ENCODE results near the gene WWC1.

WWC1 gene

DNA sequence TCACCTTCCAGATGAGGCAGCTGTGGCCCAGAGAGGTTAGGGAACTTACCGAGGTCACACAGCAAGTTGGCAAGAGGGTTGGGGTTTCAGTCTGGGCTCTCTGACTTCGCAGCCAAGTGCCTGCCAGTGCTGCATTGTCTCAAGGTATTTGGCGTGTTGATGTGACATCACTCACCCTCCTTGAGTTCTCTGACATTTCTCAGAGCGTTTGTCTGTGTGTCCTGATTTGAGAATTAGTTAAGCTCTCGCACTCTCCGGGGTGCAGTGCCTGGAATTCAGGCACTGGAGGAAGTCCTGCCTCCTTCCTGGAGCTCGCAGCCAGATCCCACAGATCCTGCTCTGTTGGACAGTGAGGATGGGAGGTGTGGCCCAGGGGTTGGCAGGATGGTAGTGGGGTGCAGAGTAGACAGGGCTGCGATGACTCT is 25.7 kb downstream of the WWC1 start:
- DNase-seq (ENCODE audit: extremely low read depth, low read depth) = no peak
- TF ChIP-seq, protein P1, sequence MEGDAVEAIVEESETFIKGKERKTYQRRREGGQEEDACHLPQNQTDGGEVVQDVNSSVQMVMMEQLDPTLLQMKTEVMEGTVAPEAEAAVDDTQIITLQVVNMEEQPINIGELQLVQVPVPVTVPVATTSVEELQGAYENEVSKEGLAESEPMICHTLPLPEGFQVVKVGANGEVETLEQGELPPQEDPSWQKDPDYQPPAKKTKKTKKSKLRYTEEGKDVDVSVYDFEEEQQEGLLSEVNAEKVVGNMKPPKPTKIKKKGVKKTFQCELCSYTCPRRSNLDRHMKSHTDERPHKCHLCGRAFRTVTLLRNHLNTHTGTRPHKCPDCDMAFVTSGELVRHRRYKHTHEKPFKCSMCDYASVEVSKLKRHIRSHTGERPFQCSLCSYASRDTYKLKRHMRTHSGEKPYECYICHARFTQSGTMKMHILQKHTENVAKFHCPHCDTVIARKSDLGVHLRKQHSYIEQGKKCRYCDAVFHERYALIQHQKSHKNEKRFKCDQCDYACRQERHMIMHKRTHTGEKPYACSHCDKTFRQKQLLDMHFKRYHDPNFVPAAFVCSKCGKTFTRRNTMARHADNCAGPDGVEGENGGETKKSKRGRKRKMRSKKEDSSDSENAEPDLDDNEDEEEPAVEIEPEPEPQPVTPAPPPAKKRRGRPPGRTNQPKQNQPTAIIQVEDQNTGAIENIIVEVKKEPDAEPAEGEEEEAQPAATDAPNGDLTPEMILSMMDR (IDR thresholded peaks at IDR 0.05; ENCODE audit: low read depth, low read length) = no peak

DNA sequence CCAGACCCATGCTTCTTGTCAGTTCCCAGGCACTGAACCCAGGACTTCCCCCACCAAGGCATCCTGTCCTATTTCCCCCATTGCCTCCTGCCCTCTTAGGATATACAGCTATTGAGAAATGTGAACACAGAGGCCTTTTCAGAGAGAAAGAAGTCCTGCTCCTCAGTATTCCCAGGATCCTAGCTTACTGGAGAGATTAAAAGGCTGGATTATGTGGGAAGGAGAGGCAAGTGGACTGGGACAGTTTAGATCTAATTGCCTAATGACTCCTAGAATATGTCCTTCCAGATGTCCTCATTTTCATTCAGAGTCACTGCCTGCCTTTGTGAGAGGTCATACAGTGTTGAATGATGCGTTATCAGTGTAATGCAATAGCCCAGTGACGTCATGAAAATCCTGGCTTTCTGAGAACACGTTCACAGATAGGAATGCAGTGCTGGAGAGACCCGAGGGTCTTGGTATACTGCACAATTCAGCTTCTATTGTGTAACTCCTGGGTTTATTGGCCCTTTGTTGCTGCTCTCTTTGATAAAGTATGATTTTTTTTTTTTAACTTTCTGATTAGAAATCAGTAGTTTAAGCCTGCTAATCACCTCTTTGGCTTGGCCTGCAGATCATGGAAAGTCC is 26.2 kb downstream of the WWC1 start:
- TF ChIP-seq, protein P1 (IDR thresholded peaks at IDR 0.05; ENCODE audit: low read depth, low read length) = no peak
- DNase-seq (ENCODE audit: extremely low read depth, low read depth) = peak; percentile 77

DNA sequence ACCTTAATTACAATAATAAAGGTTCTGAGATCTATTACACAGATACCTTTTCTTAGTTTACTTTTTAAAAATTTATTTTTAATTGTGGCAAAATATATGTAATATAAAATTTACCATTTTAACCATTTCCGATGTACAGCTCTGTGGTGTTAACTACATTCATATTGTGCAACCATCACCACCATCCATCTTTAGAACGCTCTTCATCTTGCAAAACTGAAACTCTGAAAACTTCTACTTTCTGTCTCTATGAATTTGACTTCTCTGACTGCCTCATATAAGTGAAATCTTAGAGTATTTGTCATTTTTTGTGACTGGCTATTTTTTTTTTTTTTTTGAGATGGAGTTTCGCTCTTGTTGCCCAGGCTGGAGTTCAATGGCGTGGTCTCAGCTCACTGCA is 26.8 kb downstream of the WWC1 start:
- TF ChIP-seq, protein P1 (IDR thresholded peaks at IDR 0.05; ENCODE audit: low read depth, low read length) = no peak
- DNase-seq (ENCODE audit: extremely low read depth, low read depth) = no peak

DNA sequence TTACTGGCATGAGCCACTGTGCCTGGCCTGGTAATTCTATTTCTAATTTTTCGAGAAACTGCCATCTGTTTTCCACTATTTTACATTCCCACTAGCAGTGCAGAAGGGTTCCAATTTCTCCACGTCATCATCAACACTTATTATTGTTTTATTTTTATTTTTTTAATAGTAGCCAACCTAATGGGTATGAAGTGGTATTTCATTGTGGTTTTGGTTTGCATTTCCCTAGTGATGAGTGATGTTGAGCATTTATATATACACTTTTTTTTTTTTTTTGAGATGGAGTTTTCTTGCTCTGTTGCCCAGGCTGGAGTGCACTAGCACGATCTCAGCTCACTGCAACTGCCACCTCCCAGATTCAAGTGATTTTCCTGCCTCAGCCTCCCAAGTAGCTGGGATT is 28.3 kb downstream of the WWC1 start:
- TF ChIP-seq, protein P1 (IDR thresholded peaks at IDR 0.05; ENCODE audit: low read depth, low read length) = no peak
- DNase-seq (ENCODE audit: extremely low read depth, low read depth) = no peak

DNA sequence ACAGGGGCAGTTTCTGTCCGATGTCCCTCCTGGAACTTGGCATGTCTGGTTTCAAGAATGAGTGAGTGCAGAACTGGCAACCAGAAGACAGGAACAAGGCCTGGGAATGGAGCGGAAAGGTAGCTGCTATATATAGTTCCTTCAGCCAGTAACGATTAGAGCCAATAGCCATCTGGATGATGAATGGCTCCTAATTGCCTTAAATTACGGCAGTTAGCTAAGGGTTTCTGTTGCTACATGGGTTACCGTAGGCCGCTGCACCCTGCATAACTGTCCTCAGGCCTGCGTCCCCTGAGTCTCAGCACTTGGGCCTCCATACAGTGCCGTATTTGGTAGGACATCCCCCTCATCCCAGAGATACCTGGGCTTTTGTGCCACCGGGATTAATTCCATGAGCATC is 29.4 kb downstream of the WWC1 start:
- no peak for DNase-seq (ENCODE audit: extremely low read depth, low read depth)

DNA sequence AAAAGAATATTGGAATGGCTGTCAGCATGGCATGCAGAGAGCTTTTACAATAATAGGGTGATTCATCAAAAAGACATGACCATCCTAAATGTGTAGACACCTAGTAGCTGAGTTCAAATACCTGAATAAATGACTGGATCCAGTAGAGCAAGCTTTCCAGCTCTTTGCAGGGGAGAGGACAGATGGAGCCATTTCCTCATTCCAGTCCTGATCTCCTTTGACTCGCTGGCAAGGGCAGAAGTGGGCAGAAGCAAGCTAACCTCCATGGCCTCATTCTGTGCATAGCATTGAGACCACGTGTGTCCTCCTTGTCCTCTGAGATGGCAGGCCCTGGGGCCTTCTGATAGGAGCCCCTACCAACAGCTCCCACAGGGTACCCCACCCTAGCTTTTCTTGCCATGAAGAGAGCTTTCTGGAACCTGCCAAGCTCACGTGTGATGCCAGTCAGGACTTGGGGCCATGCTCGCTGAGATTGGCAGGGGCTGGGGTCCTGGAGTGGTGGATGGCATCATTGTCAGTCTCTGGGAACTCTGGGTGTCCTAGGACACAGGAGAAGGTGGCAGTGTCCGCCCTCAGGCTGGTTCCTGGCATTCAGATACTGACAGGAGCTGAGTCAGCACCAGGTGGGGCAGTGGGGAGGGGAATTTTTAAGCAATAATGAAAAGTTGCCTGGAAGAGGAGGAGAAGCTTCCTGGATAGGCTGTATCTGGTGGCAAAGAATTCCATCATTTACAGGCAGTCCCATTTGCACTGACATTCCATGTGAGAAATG is 33.6 kb downstream of the WWC1 start:
- TF ChIP-seq, protein P1 (IDR thresholded peaks at IDR 0.05; ENCODE audit: low read depth, low read length) = no peak
- no peak for DNase-seq (ENCODE audit: extremely low read depth, low read depth)

More for the DNA sequence above, 29.4 kb downstream of the WWC1 start:
- TF ChIP-seq, protein P1 (IDR thresholded peaks at IDR 0.05; ENCODE audit: low read depth, low read length) = no peak

DNA sequence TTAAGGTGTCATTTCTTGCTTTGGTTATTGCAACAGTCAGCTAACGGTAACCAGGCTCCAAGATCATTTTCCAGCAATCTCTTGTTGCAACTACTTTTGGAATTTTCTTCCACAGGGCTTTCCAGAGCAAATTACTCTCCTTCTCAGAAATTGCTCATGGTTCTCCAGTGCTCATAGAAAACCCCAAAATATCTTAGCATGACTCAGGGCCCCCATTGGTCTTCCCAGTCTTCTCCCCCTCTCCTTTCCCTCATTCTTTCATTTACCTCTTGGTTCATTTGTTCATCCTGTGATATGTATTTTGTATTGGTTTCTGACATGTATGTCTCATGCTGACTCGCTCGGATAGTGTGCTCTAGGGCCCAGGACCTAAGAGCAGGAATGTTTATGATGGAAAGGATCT is 35.6 kb downstream of the WWC1 start:
- no peak for DNase-seq (ENCODE audit: extremely low read depth, low read depth)

More for the DNA sequence above, 35.6 kb downstream of the WWC1 start:
- TF ChIP-seq, protein P1 (IDR thresholded peaks at IDR 0.05; ENCODE audit: low read depth, low read length) = no peak

Data from AG09319 (cell line).